Mesothelial cell of epicardium (in vitro differentiated cells): ENCODE data around the gene CHIC1. TPM values are rescaled to one million over a fixed set of nuclear protein-coding genes. Genes with fewer than 3 reads are reported as not detected.
"Not testable (repeated sequence)": the region's sequence is repeated elsewhere in the genome, so short reads cannot be mapped to it uniquely, and the experiment has no call there.

Source experiments
- DNase-seq, 2 experiments: peaks; one replicate each; pipeline ENCODE4 v3.0.0; 2021; ENCODE audit warnings: low spot score in 2 of 2; ENCODE audit not compliant: unreplicated experiment in 2 of 2
- H3K27ac Mint-ChIP-seq: 2 replicates; pipeline ENCODE4 v1.8.0; 2021; ENCODE audit warnings: mixed read lengths
- H3K27me3 Mint-ChIP-seq: 2 replicates; pipeline ENCODE4 v1.8.0; 2021; ENCODE audit warnings: low read depth, mixed read lengths
- H3K36me3 Mint-ChIP-seq: 2 replicates; pipeline ENCODE4 v1.8.0; 2021; ENCODE audit warnings: mixed read lengths
- H3K4me1 Mint-ChIP-seq: 2 replicates; pipeline ENCODE4 v1.8.0; 2021; ENCODE audit warnings: mixed read lengths
- H3K4me3 Mint-ChIP-seq: 2 replicates; pipeline ENCODE4 v1.8.0; 2021; ENCODE audit warnings: mild to moderate bottlenecking, moderate library complexity, mixed read lengths
- H3K9me3 Mint-ChIP-seq: 2 replicates; pipeline ENCODE4 v1.8.0; 2021; ENCODE audit warnings: mixed read lengths
- total RNA-seq: library from RNA; stranded (reverse); gene quantifications from 3 replicates; pipeline ENCODE4 v1.2.1, GENCODE V29; 2021
- TF ChIP-seq, protein P1 (sequence below): fragments of 200-600 bp; sonication (generic); IDR thresholded peaks from one replicate; pipeline ENCODE4 v1.5.0; 2021; ENCODE audit warnings: antibody characterized with exemption; ENCODE audit not compliant: unreplicated experiment

Gene CHIC1
- total RNA-seq, 1 donor from 2014 or later: 11.8 TPM

- TF ChIP-seq, protein P1, sequence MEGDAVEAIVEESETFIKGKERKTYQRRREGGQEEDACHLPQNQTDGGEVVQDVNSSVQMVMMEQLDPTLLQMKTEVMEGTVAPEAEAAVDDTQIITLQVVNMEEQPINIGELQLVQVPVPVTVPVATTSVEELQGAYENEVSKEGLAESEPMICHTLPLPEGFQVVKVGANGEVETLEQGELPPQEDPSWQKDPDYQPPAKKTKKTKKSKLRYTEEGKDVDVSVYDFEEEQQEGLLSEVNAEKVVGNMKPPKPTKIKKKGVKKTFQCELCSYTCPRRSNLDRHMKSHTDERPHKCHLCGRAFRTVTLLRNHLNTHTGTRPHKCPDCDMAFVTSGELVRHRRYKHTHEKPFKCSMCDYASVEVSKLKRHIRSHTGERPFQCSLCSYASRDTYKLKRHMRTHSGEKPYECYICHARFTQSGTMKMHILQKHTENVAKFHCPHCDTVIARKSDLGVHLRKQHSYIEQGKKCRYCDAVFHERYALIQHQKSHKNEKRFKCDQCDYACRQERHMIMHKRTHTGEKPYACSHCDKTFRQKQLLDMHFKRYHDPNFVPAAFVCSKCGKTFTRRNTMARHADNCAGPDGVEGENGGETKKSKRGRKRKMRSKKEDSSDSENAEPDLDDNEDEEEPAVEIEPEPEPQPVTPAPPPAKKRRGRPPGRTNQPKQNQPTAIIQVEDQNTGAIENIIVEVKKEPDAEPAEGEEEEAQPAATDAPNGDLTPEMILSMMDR: no peak
- Mint-ChIP-seq H3K36me3 (peaks cover 16% of the 10 kb centered on the region), H3K27ac (no peak overlapping the region), H3K4me3 (no peak overlapping the region), H3K4me1 (no peaks in the 10 kb centered on the region), H3K27me3 (no peaks in the 10 kb centered on the region), H3K9me3 (peaks cover 15% of the 10 kb centered on the region)
- no peak for DNase-seq
Measured at GRCh38 chrX:73683236-73683859, 120.4 kb downstream of the CHIC1 start.

GRCh38 chrX:73707014-73707413 lies 144.0 kb downstream of the CHIC1 start:
- not testable (repeated sequence) for H3K4me3 Mint-ChIP-seq, H3K36me3 Mint-ChIP-seq, H3K27me3 Mint-ChIP-seq, H3K4me1 Mint-ChIP-seq, H3K27ac Mint-ChIP-seq, DNase-seq
- H3K9me3 Mint-ChIP-seq: peaks cover 75% of the 10 kb centered on the region

DNA sequence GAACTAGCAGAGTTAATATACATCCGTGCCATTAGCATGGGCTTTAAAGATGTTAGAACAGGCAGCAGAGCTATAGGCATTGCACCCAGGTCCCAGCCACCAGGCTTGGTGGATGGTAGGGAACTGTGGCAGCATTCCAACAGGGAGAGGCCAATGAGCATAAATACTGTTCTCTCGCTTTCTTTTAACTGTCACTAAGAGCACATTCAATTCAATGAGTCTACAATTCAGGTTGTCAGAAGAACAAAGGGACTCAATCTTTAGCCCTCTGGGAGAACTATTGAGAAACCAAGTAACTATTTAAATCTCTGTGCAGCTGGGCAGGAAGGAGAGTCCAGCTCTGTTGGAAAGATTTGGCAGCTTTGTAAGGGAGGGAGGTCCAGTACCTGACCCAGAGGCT lies 165.6 kb downstream of the CHIC1 start:
- no peak for DNase-seq
- Mint-ChIP-seq H3K27me3 (no peaks in the 10 kb centered on the region), H3K9me3 (peaks cover 30% of the 10 kb centered on the region), H3K36me3 (no peaks in the 10 kb centered on the region), H3K4me3 (no peak overlapping the region), H3K27ac (no peak overlapping the region), H3K4me1 (no peaks in the 10 kb centered on the region)
- TF ChIP-seq, protein P1: no peak

Other genes starting within 250 kb of the CHIC1 start
- gene CDX4, start 116.1 kb upstream of the CHIC1 start, total RNA-seq: not detected in 3 replicates